Common myeloid progenitor, CD34-positive (primary cell): ENCODE measurements around the gene ARHGAP26.

Experiments used
- CTCF ChIA-PET: fragments of 350-600 bp; sonication (Branson Sonifier 250); formaldehyde crosslinking; loops from one replicate; lab custom pipeline; 2021; ENCODE audit warnings: antibody characterized with exemption; lab: Charles Lee
- POLR2A ChIA-PET: fragments of 350-600 bp; sonication (Branson Sonifier 250); formaldehyde crosslinking; loops from one replicate; lab custom pipeline; 2021; ENCODE audit warnings: antibody characterized with exemption; lab: Charles Lee
- DNase-seq, 3 donors: peaks; one replicate each; pipeline versions ENCODE4 v3.0.0 to v3.0.0-alpha.2; 2013
- H3K27ac ChIP-seq, 2 experiments: 1 replicate in 1 of 2; 2 replicates in 1 of 2; pipeline ENCODE4 v1.7.0; 2013; ENCODE audit warnings: inconsistent platforms in 2 of 2, low read length in 2 of 2, mild to moderate bottlenecking in 2 of 2, low read depth in 1 of 2, moderate library complexity in 1 of 2; ENCODE audit not compliant: severe bottlenecking in 2 of 2, insufficient read depth in 1 of 2, poor library complexity in 1 of 2
- H3K27me3 ChIP-seq, 5 experiments: replicated peaks in 2 of 5; 1 replicate in 3 of 5; 2 replicates in 2 of 5; pipeline versions ENCODE4 v1.6.1 to v1.7.0; 2013; ENCODE audit warnings: low read length in 4 of 5, mild to moderate bottlenecking in 2 of 5, moderate library complexity in 2 of 5, inconsistent platforms in 1 of 5; ENCODE audit not compliant: insufficient read depth in 5 of 5, control insufficient read depth in 4 of 5
- H3K36me3 ChIP-seq, 4 experiments: 1 replicate in 2 of 4; 2 replicates in 2 of 4; pipeline versions ENCODE4 v1.6.1 to v1.7.0; 2013; ENCODE audit warnings: low read length in 3 of 4, control low read depth in 1 of 4, mild to moderate bottlenecking in 1 of 4; ENCODE audit not compliant: control insufficient read depth in 4 of 4, insufficient read depth in 4 of 4
- H3K4me1 ChIP-seq, 4 experiments: 1 replicate in 3 of 4; 2 replicates in 1 of 4; pipeline versions ENCODE4 v1.6.1 to v1.7.1; 2013; ENCODE audit warnings: low read length in 3 of 4, mild to moderate bottlenecking in 3 of 4, control low read depth in 1 of 4, inconsistent platforms in 1 of 4, moderate library complexity in 1 of 4; ENCODE audit not compliant: control insufficient read depth in 4 of 4, insufficient read depth in 4 of 4; ENCODE audit errors: control extremely low read depth in 1 of 4
- H3K4me3 ChIP-seq, 7 experiments: 1 replicate in 4 of 7; 2 replicates in 3 of 7; pipeline versions ENCODE4 v1.5.1 to v1.7.0; 2013; ENCODE audit warnings: mild to moderate bottlenecking in 7 of 7, low read length in 6 of 7, moderate library complexity in 6 of 7, inconsistent platforms in 2 of 7, low read depth in 2 of 7, control low read depth in 1 of 7; ENCODE audit not compliant: insufficient read depth in 4 of 7, control insufficient read depth in 1 of 7; ENCODE audit errors: extremely low read depth in 1 of 7
- H3K9me3 ChIP-seq, 5 experiments: 1 replicate in 4 of 5; 2 replicates in 1 of 5; pipeline versions ENCODE4 v1.6.1 to v1.7.1; 2013; ENCODE audit warnings: low read length in 4 of 5, mild to moderate bottlenecking in 2 of 5, inconsistent platforms in 1 of 5, low read depth in 1 of 5, moderate library complexity in 1 of 5; ENCODE audit not compliant: control insufficient read depth in 4 of 5, insufficient read depth in 2 of 5; ENCODE audit errors: control extremely low read depth in 1 of 5
- WGBS: methylation state at CpG from one replicate; pipeline ENCODE4 v1.1.5; 2013; ENCODE audit not compliant: insufficient coverage; 5-methylcytosine and 5-hydroxymethylcytosine counted together

ARHGAP26 gene

DNA sequence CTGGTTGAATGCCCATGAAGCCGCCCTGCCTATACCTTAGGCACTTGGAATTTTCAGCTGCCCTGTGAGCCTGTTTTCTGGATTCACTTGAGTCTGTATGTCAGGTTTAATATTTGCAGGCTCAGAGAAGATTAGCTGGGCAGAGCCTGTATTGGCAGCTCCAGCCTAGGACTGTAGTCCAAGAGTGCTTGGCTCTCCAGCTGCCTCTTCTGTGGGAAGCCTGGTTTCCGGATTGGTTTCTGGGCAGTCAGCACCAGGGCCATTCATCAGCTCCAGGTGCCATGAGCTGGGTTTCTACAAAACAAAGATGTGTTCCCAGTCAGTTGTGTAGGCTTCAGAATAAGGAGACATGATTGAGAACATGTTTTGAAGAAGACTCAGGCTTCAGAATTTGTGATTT, 90.1 kb downstream of the ARHGAP26 start:
- peaks cover 0 to 18% (median 8%) of the 10 kb centered on the region in 4 experiments for H3K4me1 ChIP-seq
- 57% methylated on average over 2 of the region's 2 CpGs for WGBS
- peak in 2 of 3 donors; percentile 26 to 38 for DNase-seq
- POLR2A ChIA-PET, result no interaction called here
- no peaks in the 10 kb centered on the region for H3K36me3 ChIP-seq
- no peak overlapping the region for H3K27ac ChIP-seq
- CTCF ChIA-PET, result interaction anchor here (0.9 to 2.4 kb wide), 14 partner anchors 10 to 147 kb away, joined by 3 to 11 read pairs (median 3); no protein-coding TSS in a partner anchor
- H3K4me3 ChIP-seq, result no peak overlapping the region
- no peaks in the 10 kb centered on the region for H3K27me3 ChIP-seq
- no peaks in the 10 kb centered on the region for H3K9me3 ChIP-seq

DNA sequence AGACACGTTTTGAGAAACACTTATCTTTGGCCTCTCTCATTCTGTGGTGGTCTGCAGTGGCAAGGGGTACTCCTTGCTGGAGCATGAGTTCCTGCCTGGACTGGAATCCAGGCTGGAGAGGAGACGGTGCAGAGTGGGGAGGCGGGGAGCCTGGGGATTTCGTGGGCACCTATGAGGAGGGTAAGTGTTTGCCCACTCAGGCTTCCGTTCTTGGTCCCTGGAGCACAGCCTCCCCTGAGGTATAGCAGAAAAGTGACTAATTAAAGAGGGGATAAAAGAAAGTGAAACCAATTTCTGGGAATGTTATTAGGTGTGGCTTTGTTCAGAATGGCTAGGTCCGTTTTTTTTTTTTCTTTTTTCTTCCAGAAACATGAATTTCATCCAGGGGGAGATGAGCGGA, 90.8 kb downstream of the ARHGAP26 start:
- DNase-seq, result peak in 2 of 3 donors; percentile 28 to 34
- H3K9me3 ChIP-seq, result no peaks in the 10 kb centered on the region
- 75% methylated on average over 6 of the region's 7 CpGs for WGBS
- ChIA-PET CTCF (interaction anchor here (0.9 to 2.7 kb wide), 9 partner anchors 7 to 144 kb away, joined by 3 to 13 read pairs (median 3); no protein-coding TSS in a partner anchor), POLR2A (no interaction called here)
- peak overlapping the region in 1 of 7 experiments; percentile 20 for H3K4me3 ChIP-seq
- peaks cover 0 to 18% (median 8%) of the 10 kb centered on the region in 4 experiments for H3K4me1 ChIP-seq
- no peak overlapping the region for H3K27ac ChIP-seq
- H3K36me3 ChIP-seq, result no peaks in the 10 kb centered on the region
- H3K27me3 ChIP-seq, result no peaks in the 10 kb centered on the region

DNA sequence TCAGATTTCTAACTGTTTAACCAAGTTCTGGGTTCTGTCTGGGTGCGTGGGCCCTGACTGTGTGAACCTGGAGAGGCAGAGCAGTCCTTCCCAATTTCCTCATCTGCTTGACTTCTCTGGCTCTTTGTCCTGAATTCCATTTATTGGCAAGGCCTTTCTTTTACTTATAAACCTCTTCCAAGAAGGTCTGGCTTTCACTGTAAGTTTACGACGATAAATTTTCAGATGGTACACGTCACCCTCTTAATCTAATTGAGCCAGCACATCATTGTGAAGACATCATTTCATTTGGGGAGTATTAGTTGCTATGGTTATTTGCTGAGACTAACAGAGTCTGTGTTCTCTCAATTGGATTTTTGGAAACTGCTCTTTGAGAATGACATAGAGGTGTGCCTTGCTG, 92.4 kb downstream of the ARHGAP26 start:
- 100% methylated on average over 1 of the region's 4 CpGs for WGBS
- peaks cover 9 to 30% (median 19%) of the 10 kb centered on the region in 4 experiments for H3K4me1 ChIP-seq
- no peak overlapping the region for H3K27ac ChIP-seq
- no peaks in the 10 kb centered on the region for H3K36me3 ChIP-seq
- H3K27me3 ChIP-seq, result no peaks in the 10 kb centered on the region
- POLR2A ChIA-PET, result no interaction called here
- H3K4me3 ChIP-seq, result no peak overlapping the region
- CTCF ChIA-PET, result interaction anchor here (1.5 to 3.7 kb wide), 3 partner anchors 9 to 149 kb away, joined by 8 to 19 read pairs (median 13); no protein-coding TSS in a partner anchor
- no peaks in the 10 kb centered on the region for H3K9me3 ChIP-seq
- no peak for DNase-seq

DNA sequence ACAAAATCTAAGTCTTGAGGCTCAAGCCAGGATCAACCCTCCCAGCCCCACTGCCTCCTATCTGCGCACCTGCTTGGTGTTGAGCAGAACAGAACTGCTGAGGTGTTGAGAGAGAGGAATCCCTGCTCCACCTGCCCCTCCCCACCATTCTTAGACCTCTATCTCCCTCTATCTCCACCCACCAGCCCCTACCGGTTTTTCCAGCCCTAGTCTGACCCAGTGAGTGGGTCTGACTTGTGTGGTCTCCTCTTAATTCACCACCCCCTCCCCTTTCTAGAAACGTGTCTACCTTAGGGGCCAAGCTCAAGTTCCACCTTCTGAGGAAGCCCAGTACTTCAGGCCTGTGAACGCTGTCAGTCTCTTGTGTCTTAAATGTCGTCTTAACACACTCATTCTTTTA, 93.7 kb downstream of the ARHGAP26 start:
- WGBS, result 94% methylated on average over 3 of the region's 5 CpGs
- Histone ChIP-seq H3K4me3 (no peak overlapping the region), H3K27ac (no peak overlapping the region), H3K36me3 (no peaks in the 10 kb centered on the region), H3K4me1 (peaks cover 10 to 42% (median 19%) of the 10 kb centered on the region in 4 experiments), H3K27me3 (no peaks in the 10 kb centered on the region), H3K9me3 (no peaks in the 10 kb centered on the region)
- ChIA-PET POLR2A (interaction anchor here (0.9 kb wide), 2 partner anchors 55 to 150 kb away, joined by 3 to 4 read pairs; no protein-coding TSS in a partner anchor), CTCF (interaction anchor here (0.8 to 3.7 kb wide), 9 partner anchors 10 to 150 kb away, joined by 3 to 19 read pairs (median 6); no protein-coding TSS in a partner anchor)
- DNase-seq, result no peak

DNA sequence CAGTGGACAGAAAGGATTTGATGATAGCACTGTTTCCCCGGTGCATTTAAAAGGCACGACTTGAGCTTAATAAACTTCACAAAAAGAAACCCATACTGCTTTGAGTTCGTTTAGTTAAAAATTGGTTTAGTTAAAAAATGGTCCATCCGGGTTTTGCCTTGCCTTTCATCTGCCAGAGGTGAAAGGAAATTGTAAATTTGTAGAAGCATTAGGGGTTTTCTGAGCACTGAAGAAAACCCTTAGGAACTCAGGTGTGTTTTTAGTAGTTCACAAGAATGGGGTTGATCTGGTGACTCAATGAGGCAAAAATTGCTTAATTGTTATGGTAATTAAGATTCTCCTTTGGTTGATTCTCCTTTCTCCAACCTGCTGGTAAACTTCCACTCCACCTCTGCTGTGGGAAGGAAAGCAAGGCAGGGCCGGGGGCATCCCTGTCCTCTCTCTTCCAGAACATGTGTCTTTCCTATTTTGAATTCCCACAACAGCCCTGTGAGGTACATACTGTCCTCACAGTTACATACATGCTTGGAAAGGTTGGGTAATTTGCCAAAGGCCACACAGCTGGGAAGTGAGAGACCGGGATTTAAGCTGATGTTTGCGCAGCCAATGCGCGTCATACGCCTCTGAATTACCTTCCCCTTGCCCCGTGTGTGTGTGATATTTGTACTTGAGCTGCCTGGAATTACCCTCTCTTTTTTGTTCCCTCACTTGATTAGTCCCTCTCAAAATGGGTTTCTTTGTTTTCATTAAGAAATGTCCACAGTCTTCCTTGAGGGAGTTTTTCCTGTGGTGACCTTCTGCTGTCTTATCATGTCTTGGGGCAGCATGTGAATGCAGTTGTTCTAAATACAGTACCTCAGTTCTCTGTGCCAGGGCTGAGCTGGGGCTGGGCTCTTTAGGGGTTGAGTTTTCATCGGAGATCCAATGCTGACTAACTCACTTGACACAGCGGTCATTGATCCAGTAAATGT, 94.4 kb downstream of the ARHGAP26 start:
- no peak overlapping the region for H3K4me3 ChIP-seq
- no peaks in the 10 kb centered on the region for H3K36me3 ChIP-seq
- peaks cover 12 to 46% (median 19%) of the 10 kb centered on the region in 4 experiments for H3K4me1 ChIP-seq
- ChIA-PET CTCF (interaction anchor here (0.8 to 3.7 kb wide), 10 partner anchors 9 to 151 kb away, joined by 3 to 19 read pairs (median 4); no protein-coding TSS in a partner anchor), POLR2A (interaction anchor here (0.9 kb wide), 1 partner anchor 151 kb away, joined by 4 read pairs; no protein-coding TSS in a partner anchor)
- 99% methylated on average over 10 of the region's 13 CpGs for WGBS
- H3K9me3 ChIP-seq, result no peaks in the 10 kb centered on the region
- no peak for DNase-seq
- no peaks in the 10 kb centered on the region for H3K27me3 ChIP-seq
- H3K27ac ChIP-seq, result no peak overlapping the region

DNA sequence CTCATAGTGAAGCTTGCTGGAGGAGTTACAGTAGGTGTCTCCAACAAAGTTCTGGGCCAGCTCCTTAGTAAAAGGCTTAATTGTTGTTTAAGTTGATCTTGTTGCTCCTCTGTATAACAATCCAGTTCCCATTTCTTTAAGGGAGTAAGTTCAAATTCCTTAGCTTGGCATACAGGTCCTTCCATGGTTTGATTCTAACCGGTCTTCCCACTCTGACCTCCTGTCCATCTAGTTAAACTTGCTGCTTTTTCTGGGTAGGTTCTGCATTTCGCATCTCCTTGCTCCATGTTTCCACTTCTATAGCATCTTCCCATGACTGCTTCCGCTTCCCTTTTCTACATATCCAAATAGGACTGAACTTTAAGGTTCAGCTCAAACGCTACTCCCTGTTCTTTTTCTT, 95.5 kb downstream of the ARHGAP26 start:
- POLR2A ChIA-PET, result no interaction called here
- H3K27ac ChIP-seq, result no peak overlapping the region

More for the DNA sequence above, 95.5 kb downstream of the ARHGAP26 start:
- Histone ChIP-seq H3K27me3 (no peaks in the 10 kb centered on the region), H3K36me3 (no peaks in the 10 kb centered on the region), H3K4me3 (no peak overlapping the region), H3K9me3 (no peaks in the 10 kb centered on the region), H3K4me1 (peaks cover 15 to 49% (median 24%) of the 10 kb centered on the region in 4 experiments)
- WGBS, result 98% methylated on average over 4 of the region's 4 CpGs
- DNase-seq, result no peak
- CTCF ChIA-PET, result interaction anchor here (0.8 to 3.7 kb wide), 7 partner anchors 10 to 149 kb away, joined by 3 to 19 read pairs (median 3); no protein-coding TSS in a partner anchor
